Hematopoietic multipotent progenitor cell treated with erythropoietin and hydrocortisone succinate and interleukin-3 and kit ligand, for 8 days (in vitro differentiated cells): ENCODE measurements around the gene CLOCK.

Source experiments
- DNase-seq: peaks from one replicate; pipeline ENCODE4 v3.0.0-alpha.2; 2015

The CLOCK gene

GRCh38 chr4:55469979-55470378, 76.7 kb downstream of the CLOCK start:
- no peak for DNase-seq

GRCh38 chr4:55468724-55469123, 78.0 kb downstream of the CLOCK start:
- DNase-seq: no peak

GRCh38 chr4:55466001-55466400, 80.7 kb downstream of the CLOCK start:
- DNase-seq: no peak

GRCh38 chr4:55458611-55459010, 88.1 kb downstream of the CLOCK start:
- no peak for DNase-seq

- no peak for DNase-seq
Observed at GRCh38 chr4:55458164-55458563, 88.5 kb downstream of the CLOCK start.

GRCh38 chr4:55450566-55450965, 96.1 kb downstream of the CLOCK start:
- DNase-seq: no peak

GRCh38 chr4:55447831-55448230, 98.9 kb downstream of the CLOCK start:
- no peak for DNase-seq

- DNase-seq: no peak
Observed at GRCh38 chr4:55447108-55447708, 99.5 kb downstream of the CLOCK start.

- no peak for DNase-seq
Observed at GRCh38 chr4:55446578-55446922, 100.2 kb downstream of the CLOCK start.

GRCh38 chr4:55445921-55446577, 100.7 kb downstream of the CLOCK start:
- DNase-seq: no peak

- peak; percentile 42 for DNase-seq
Observed at GRCh38 chr4:55444827-55445226, 101.9 kb downstream of the CLOCK start.

GRCh38 chr4:55442541-55442940, 104.2 kb downstream of the CLOCK start:
- DNase-seq: no peak

GRCh38 chr4:55440786-55441185, 105.9 kb downstream of the CLOCK start:
- no peak for DNase-seq

- no peak for DNase-seq
Observed at GRCh38 chr4:55439023-55439422, 107.7 kb downstream of the CLOCK start.

- DNase-seq: no peak
Observed at GRCh38 chr4:55438314-55438713, 108.4 kb downstream of the CLOCK start.

GRCh38 chr4:55437823-55438222, 108.9 kb downstream of the CLOCK start:
- DNase-seq: no peak

- peak; percentile 29 for DNase-seq
Observed at GRCh38 chr4:55437356-55437796, 109.3 kb downstream of the CLOCK start.

GRCh38 chr4:55435141-55435841, 111.4 kb downstream of the CLOCK start:
- peak; percentile 34 for DNase-seq

GRCh38 chr4:55431710-55432336, 114.9 kb downstream of the CLOCK start:
- DNase-seq: no peak

- no peak for DNase-seq
Observed at GRCh38 chr4:55424791-55425190, 121.9 kb downstream of the CLOCK start.

GRCh38 chr4:55416176-55416575, 130.5 kb downstream of the CLOCK start:
- DNase-seq: no peak

- DNase-seq: no peak
Observed at GRCh38 chr4:55411621-55412020, 135.1 kb downstream of the CLOCK start.

- no peak for DNase-seq
Observed at GRCh38 chr4:55410431-55410830, 136.3 kb downstream of the CLOCK start.
